H1 (cell line): ENCODE data around the gene SUSD1. TPM values are rescaled to one million over a fixed set of nuclear protein-coding genes. Genes with fewer than 3 reads are reported as not detected.

Experiments used
- CTCF ChIA-PET: fragments of 300-600 bp; sonication (Branson Sonifier 250); formaldehyde crosslinking; loops from one replicate; lab custom pipeline; 2021; ENCODE audit not compliant: partially characterized antibody; lab: Charles Lee
- POLR2A ChIA-PET: fragments of 300-600 bp; sonication (Branson Sonifier 250); formaldehyde crosslinking; loops from one replicate; lab custom pipeline; 2021; ENCODE audit warnings: inconsistent platforms; ENCODE audit not compliant: partially characterized antibody; lab: Charles Lee
- DNase-seq, 2 experiments: peaks; one replicate each; pipeline versions ENCODE4 v3.0.0 to v3.0.0-alpha.2; 2010 to 2022; ENCODE audit warnings: low spot score in 2 of 2, low read depth in 1 of 2, mixed read lengths in 1 of 2
- FAIRE-seq: peaks from 2 replicates; lab custom pipeline; 2011; peaks lifted over from hg19 to GRCh38; lab: Jason Lieb, UNC
- H2AFZ ChIP-seq: 2 replicates; pipeline ENCODE4 v1.8.1; 2012; ENCODE audit warnings: low read length, inconsistent platforms
- H2AK5ac ChIP-seq: 2 replicates; pipeline ENCODE4 v1.6.1; 2013; ENCODE audit warnings: low read depth, low read length
- H2BK120ac ChIP-seq: replicated peaks from 2 replicates; pipeline ENCODE3; 2013; ENCODE audit warnings: low read depth, low read length, inconsistent platforms
- H2BK12ac ChIP-seq: 2 replicates; pipeline ENCODE4 v1.6.1; 2013; ENCODE audit warnings: low read depth, low read length
- H2BK15ac ChIP-seq: 2 replicates; pipeline ENCODE4 v1.6.1; 2013; ENCODE audit warnings: low read length
- H2BK20ac ChIP-seq: 2 replicates; pipeline ENCODE4 v1.6.1; 2013; ENCODE audit warnings: low read length
- H2BK5ac ChIP-seq: 2 replicates; pipeline ENCODE4 v1.6.1; 2013; ENCODE audit warnings: low read depth, low read length
- H3K14ac ChIP-seq: 2 replicates; pipeline ENCODE4 v1.6.1; 2013; ENCODE audit warnings: inconsistent platforms; ENCODE audit not compliant: insufficient read length
- H3K18ac ChIP-seq: 2 replicates; pipeline ENCODE4 v1.6.1; 2013; ENCODE audit warnings: low read length; ENCODE audit errors: extremely low read depth
- H3K23ac ChIP-seq: 2 replicates; pipeline ENCODE4 v1.6.1; 2013; ENCODE audit warnings: inconsistent platforms; ENCODE audit not compliant: insufficient read length
- H3K23me2 ChIP-seq: 2 replicates; pipeline ENCODE4 v1.6.1; 2013; ENCODE audit warnings: low read depth, low read length
- H3K27ac ChIP-seq: 2 replicates; pipeline ENCODE4 v1.6.1; 2011; ENCODE audit warnings: low read depth, low read length, inconsistent platforms
- H3K27me3 ChIP-seq, 4 experiments: replicated peaks in 1 of 4; 1 replicate in 1 of 4; 2 replicates in 3 of 4; pipeline versions ENCODE4 v1.6.1 to v1.8.1; 2011 to 2013; ENCODE audit warnings: low read length in 3 of 4, mild to moderate bottlenecking in 3 of 4, inconsistent platforms in 2 of 4, mixed read lengths in 2 of 4, moderate library complexity in 1 of 4; ENCODE audit not compliant: control insufficient read depth in 3 of 4, insufficient read depth in 3 of 4; ENCODE audit errors: extremely low read depth in 1 of 4
- H3K36me3 ChIP-seq, 4 experiments: 2 replicates each; pipeline versions ENCODE4 v1.6.1 to v1.8.1; 2011 to 2013; ENCODE audit warnings: mild to moderate bottlenecking in 4 of 4, low read length in 3 of 4, moderate library complexity in 2 of 4, control low read depth in 1 of 4, inconsistent platforms in 1 of 4; ENCODE audit not compliant: insufficient read depth in 4 of 4, control insufficient read depth in 2 of 4
- H3K4ac ChIP-seq: replicated peaks from 2 replicates; pipeline ENCODE3; 2013; ENCODE audit warnings: low read length, low read depth, mixed read lengths, inconsistent platforms; ENCODE audit not compliant: insufficient read length
- H3K4me1 ChIP-seq, 4 experiments: replicated peaks in 1 of 4; 1 replicate in 1 of 4; 2 replicates in 3 of 4; pipeline versions ENCODE4 v1.6.1 to v1.8.1; 2011 to 2013; ENCODE audit warnings: low read length in 3 of 4, inconsistent platforms in 2 of 4, mixed read lengths in 1 of 4; ENCODE audit not compliant: insufficient read depth in 4 of 4, control insufficient read depth in 3 of 4
- H3K4me2 ChIP-seq, 2 experiments: 2 replicates each; pipeline versions ENCODE4 v1.6.1 to v1.8.1; 2011 to 2013; ENCODE audit warnings: low read depth in 2 of 2, low read length in 2 of 2, control low read depth in 1 of 2, inconsistent platforms in 1 of 2, mild to moderate bottlenecking in 1 of 2; ENCODE audit not compliant: insufficient read depth in 1 of 2
- H3K4me3 ChIP-seq, 4 experiments: fragments of 200-600, 300-600 bp in 1 of 4; sonication (generic), shearing (Covaris generic), sonication (Bioruptor Twin) in 1 of 4; 2 replicates each; pipeline versions ENCODE4 v1.5.1 to v1.8.1; 2011 to 2016; ENCODE audit warnings: low read length in 4 of 4, low read depth in 3 of 4, control low read depth in 2 of 4, inconsistent platforms in 2 of 4, mild to moderate bottlenecking in 2 of 4, mixed read lengths in 1 of 4, moderate library complexity in 1 of 4; ENCODE audit not compliant: insufficient read depth in 2 of 4; ENCODE audit errors: extremely low read depth in 1 of 4
- H3K56ac ChIP-seq: replicated peaks from 2 replicates; pipeline ENCODE3; 2013; ENCODE audit warnings: low read depth, mild to moderate bottlenecking, mixed read lengths, low read length, inconsistent platforms; ENCODE audit not compliant: insufficient read length
- H3K79me1 ChIP-seq: 2 replicates; pipeline ENCODE4 v1.6.1; 2013; ENCODE audit warnings: low read depth, low read length, control low read depth
- H3K79me2 ChIP-seq, 2 experiments: 2 replicates each; pipeline versions ENCODE4 v1.6.1 to v1.8.1; 2012 to 2013; ENCODE audit warnings: low read length in 2 of 2, mild to moderate bottlenecking in 2 of 2, inconsistent platforms in 1 of 2; ENCODE audit not compliant: insufficient read depth in 2 of 2, control insufficient read depth in 1 of 2
- H3K9ac ChIP-seq, 4 experiments: replicated peaks in 1 of 4; 1 replicate in 1 of 4; 2 replicates in 3 of 4; pipeline versions ENCODE4 v1.6.1 to v1.8.1; 2011 to 2013; ENCODE audit warnings: low read depth in 3 of 4, low read length in 3 of 4, control low read depth in 2 of 4, mild to moderate bottlenecking in 2 of 4, moderate library complexity in 2 of 4, inconsistent platforms in 1 of 4; ENCODE audit errors: extremely low read depth in 1 of 4
- H3K9me3 ChIP-seq, 2 experiments: 2 replicates each; pipeline versions ENCODE4 v1.6.1 to v1.8.1; 2012 to 2013; ENCODE audit warnings: mild to moderate bottlenecking in 2 of 2, moderate library complexity in 2 of 2, control low read depth in 1 of 2, inconsistent platforms in 1 of 2, low read depth in 1 of 2, low read length in 1 of 2, mixed read lengths in 1 of 2; ENCODE audit not compliant: insufficient read depth in 2 of 2
- H4K20me1 ChIP-seq, 2 experiments: replicated peaks in 1 of 2; 2 replicates each; pipeline versions ENCODE3 to v1.8.1; 2011 to 2013; ENCODE audit warnings: inconsistent platforms in 2 of 2, low read length in 2 of 2, mild to moderate bottlenecking in 1 of 2; ENCODE audit not compliant: insufficient read depth in 2 of 2, control insufficient read depth in 1 of 2
- H4K5ac ChIP-seq: 2 replicates; pipeline ENCODE4 v1.6.1; 2013; ENCODE audit warnings: low read length, low read depth, mixed read lengths, inconsistent platforms; ENCODE audit not compliant: insufficient read length
- H4K8ac ChIP-seq: 2 replicates; pipeline ENCODE4 v1.8.0; 2013; ENCODE audit warnings: mild to moderate bottlenecking, moderate library complexity, low read length, inconsistent platforms; ENCODE audit not compliant: insufficient read depth; ENCODE audit errors: extremely low read depth
- H4K91ac ChIP-seq: replicated peaks from 2 replicates; pipeline ENCODE3; 2013; ENCODE audit warnings: low read length, mixed read lengths, inconsistent platforms; ENCODE audit not compliant: insufficient read length
- ATF2 ChIP-seq: IDR thresholded peaks from 2 replicates; pipeline ENCODE4 v1.6.1; 2012; ENCODE audit warnings: low read length, inconsistent platforms
- BACH1 ChIP-seq: IDR thresholded peaks from 2 replicates; pipeline ENCODE4 v1.6.1; 2012; ENCODE audit warnings: low read length, improper control_type of control experiment
- CBX8 ChIP-seq: fragments of 300-800, 300-1000 bp; sonication (generic); IDR thresholded peaks from 2 replicates; pipeline ENCODE4 v1.7.1; 2016; ENCODE audit warnings: low read depth, low read length, borderline replicate concordance
- E2F6 ChIP-seq: IDR thresholded peaks from 2 replicates; pipeline ENCODE4 v1.6.1; 2012; ENCODE audit warnings: inconsistent platforms
- SAP30 ChIP-seq: fragments of 300-600 bp; sonication (generic); IDR thresholded peaks from 2 replicates; pipeline ENCODE4 v1.7.1; 2012; ENCODE audit warnings: low read length, moderate library complexity, mild to moderate bottlenecking, inconsistent platforms; ENCODE audit not compliant: insufficient read depth, insufficient replicate concordance
- SIRT6 ChIP-seq: IDR thresholded peaks from one replicate; pipeline ENCODE4 v1.7.1; 2012; ENCODE audit warnings: low read length, inconsistent platforms
- TAF7 ChIP-seq: optimal IDR thresholded peaks from 2 replicates; pipeline ENCODE3; 2011; ENCODE audit warnings: low read depth, mild to moderate bottlenecking, inconsistent platforms, low read length, moderate library complexity, borderline replicate concordance
- TCF12 ChIP-seq: IDR thresholded peaks from 2 replicates; pipeline ENCODE4 v1.6.1; 2011; ENCODE audit warnings: low read depth, mild to moderate bottlenecking, low read length
- USF2 ChIP-seq: IDR thresholded peaks from 2 replicates; pipeline ENCODE4 v1.6.1; 2011; ENCODE audit warnings: low read length, improper control_type of control experiment
- WGBS, 2 experiments: shearing (Covaris generic) in 1 of 2; methylation state at CpG; one replicate each; pipeline versions ENCODE4 v1.1.6 to v1.1.7; 2013 to 2015; ENCODE audit warnings: low lambda C conversion rate in 2 of 2, mixed read lengths in 2 of 2, inconsistent platforms in 1 of 2, low coverage in 1 of 2, missing lambda C conversion rate in 1 of 2; ENCODE audit not compliant: insufficient replicate concordance in 2 of 2, insufficient coverage in 1 of 2, insufficient read length in 1 of 2; ENCODE audit errors: extremely low coverage in 1 of 2, missing lambda C conversion rate in 1 of 2; 5-methylcytosine and 5-hydroxymethylcytosine counted together
- polyA plus RNA-seq, 7 experiments: library from polyadenylated mRNA; depleted of rRNA in 3 of 7; stranded (reverse) in 5 of 7; unstranded in 2 of 7; fragments of >200 nt in 5 of 7; fragments of 200-250 nt in 2 of 7; gene quantifications; 1 replicate in 5 of 7; 2 replicates in 1 of 7; 4 replicates in 1 of 7; pipeline versions ENCODE4 v1.2.1 to v1.2.3, GENCODE V29; 2011 to 2013; ENCODE audit warnings: missing spikeins in 2 of 7, mixed read lengths in 2 of 7
- total RNA-seq: library from RNA; stranded (reverse); fragmentation: NEBNext Ultra II Directional; extraction: Animal tissue kit (Norgen Biotek cat#: 25700); gene quantifications from 2 replicates; pipeline ENCODE4 v1.2.1, GENCODE V29; 2021

SUSD1 gene
- total and polyA plus RNA-seq, 2 of the 8 experiments (the other 6 are each of a cell fraction or from before 2014, with no cell fraction given): 2.8 to 7.2 TPM

GRCh38 chr9:112084334-112084733 is 90.8 kb downstream of the SUSD1 start:
- H3K4me1 ChIP-seq: no peaks in the 10 kb centered on the region
- no peak overlapping the region for H3K18ac ChIP-seq
- no peak overlapping the region for H3K23ac ChIP-seq
- H2BK5ac ChIP-seq: no peak overlapping the region
- no peak overlapping the region for H3K4me3 ChIP-seq
- H3K36me3 ChIP-seq: no peaks in the 10 kb centered on the region
- H3K9ac ChIP-seq: no peak overlapping the region
- H2AFZ ChIP-seq: no peak overlapping the region
- H3K23me2 ChIP-seq: no peaks in the 10 kb centered on the region
- no peak overlapping the region for H3K14ac ChIP-seq
- H4K20me1 ChIP-seq: no peaks in the 10 kb centered on the region
- ChIA-PET POLR2A (no interaction called here), CTCF (interaction anchor here (0.5 to 3.9 kb wide), 11 partner anchors 9 to 634 kb away, joined by 3 to 30 read pairs (median 3); no protein-coding TSS in a partner anchor)
- H2AK5ac ChIP-seq: no peak overlapping the region
- no peaks in the 10 kb centered on the region for H3K79me1 ChIP-seq
- no peak overlapping the region for H3K56ac ChIP-seq
- no peaks in the 10 kb centered on the region for H3K27me3 ChIP-seq
- FAIRE-seq: no peak
- H3K27ac ChIP-seq: no peak overlapping the region
- no peak overlapping the region for H2BK120ac ChIP-seq
- H4K8ac ChIP-seq: no peak overlapping the region
- H3K79me2 ChIP-seq: no peaks in the 10 kb centered on the region
- no peak overlapping the region for H3K4me2 ChIP-seq
- no peak overlapping the region for H2BK20ac ChIP-seq
- H3K4ac ChIP-seq: no peak overlapping the region
- no peak for DNase-seq
- no peak overlapping the region for H4K91ac ChIP-seq
- H2BK12ac ChIP-seq: no peak overlapping the region
- peaks cover 0 to 3% of the 10 kb centered on the region in 2 experiments; a peak in 1 of 4 replicates for H3K9me3 ChIP-seq
- no peak overlapping the region for H4K5ac ChIP-seq
- H2BK15ac ChIP-seq: no peak overlapping the region
- WGBS, 2 experiments: 95% methylated on average over 3 of the region's 3 CpGs; no CpG with 5 or more reads in 1 of the 2 experiments
- TF ChIP-seq USF2 (no peak), CBX8 (no peak), TCF12 (no peak), BACH1 (no peak), TAF7 (no peak), SAP30 (no peak), E2F6 (no peak), SIRT6 (no peak), ATF2 (no peak)
